Progenitor cell of endocrine pancreas (in vitro differentiated cells): Measurements from ENCODE around the gene OR2A7. TPM values are rescaled to one million over a fixed set of nuclear protein-coding genes. Genes with fewer than 3 reads are reported as not detected.
"Not testable (repeated sequence)": the region's sequence is repeated elsewhere in the genome, so short reads cannot be mapped to it uniquely, and the experiment has no call there.

Experiments
- DNase-seq: peaks from one replicate; pipeline ENCODE4 v3.0.0; 2021; ENCODE audit warnings: low spot score; ENCODE audit not compliant: unreplicated experiment
- H3K27ac Mint-ChIP-seq: 2 replicates; pipeline ENCODE4 v1.8.0; 2021; ENCODE audit warnings: mild to moderate bottlenecking, moderate library complexity, mixed read lengths
- H3K27me3 Mint-ChIP-seq: 2 replicates; pipeline ENCODE4 v1.8.0; 2021; ENCODE audit warnings: mixed read lengths
- H3K36me3 Mint-ChIP-seq: 2 replicates; pipeline ENCODE4 v1.8.0; 2022; ENCODE audit warnings: mixed read lengths; ENCODE audit not compliant: insufficient read depth
- H3K4me1 Mint-ChIP-seq: 2 replicates; pipeline ENCODE4 v1.8.0; 2021; ENCODE audit warnings: low read depth, mixed read lengths
- H3K4me3 Mint-ChIP-seq: 2 replicates; pipeline ENCODE4 v1.8.0; 2021; ENCODE audit warnings: low read depth, mild to moderate bottlenecking, moderate library complexity, mixed read lengths
- H3K9me3 Mint-ChIP-seq: 2 replicates; pipeline ENCODE4 v1.8.0; 2021; ENCODE audit warnings: low read depth, mixed read lengths
- total RNA-seq: library from RNA; stranded (reverse); gene quantifications from 2 replicates; pipeline ENCODE4 v1.2.1, GENCODE V29; 2021

The OR2A7 gene
- total RNA-seq, 1 donor from 2014 or later: 9.3 TPM

DNA sequence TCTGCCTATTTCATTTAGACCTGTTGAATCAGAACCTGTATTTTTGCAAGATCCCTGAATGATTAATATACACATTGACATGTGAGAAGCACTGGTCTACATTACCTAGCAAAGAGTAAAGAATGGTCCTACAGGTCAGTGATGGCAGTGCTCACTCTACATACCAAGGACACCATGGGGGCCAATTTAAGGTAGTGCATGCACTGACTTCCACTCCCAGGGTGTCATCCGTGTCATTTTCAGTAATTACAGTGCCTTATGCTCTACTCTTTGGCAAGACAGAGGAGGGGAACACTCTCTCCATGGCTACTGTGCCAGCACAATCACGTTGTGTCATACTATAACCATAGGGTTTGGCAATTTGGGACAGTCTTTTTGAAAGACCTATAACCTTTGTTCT, 19.2 kb downstream of the OR2A7 start:
- H3K9me3 Mint-ChIP-seq, H3K4me1 Mint-ChIP-seq, DNase-seq, H3K27me3 Mint-ChIP-seq, H3K4me3 Mint-ChIP-seq, H3K36me3 Mint-ChIP-seq, H3K27ac Mint-ChIP-seq: not testable (repeated sequence)

DNA sequence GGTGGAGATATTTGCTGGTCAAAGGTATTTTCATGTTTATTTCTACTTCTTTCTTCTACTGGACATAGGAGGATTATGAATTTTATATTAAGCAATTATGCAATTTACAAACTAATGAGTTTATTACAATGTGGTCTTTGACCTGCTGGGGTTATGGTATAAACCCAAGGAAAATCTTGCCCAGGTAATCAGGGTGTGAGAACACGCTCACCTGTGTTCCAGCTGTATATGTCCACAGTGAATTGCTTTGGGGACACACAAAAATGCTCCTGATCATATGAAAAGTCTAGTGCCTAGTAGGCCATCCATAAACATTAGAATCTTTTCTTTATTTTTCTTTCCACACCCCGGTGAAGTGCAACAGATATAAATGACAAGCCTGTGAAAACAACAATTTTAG, 25.2 kb downstream of the OR2A7 start, which contains the start of gene OR2A42:
Gene OR2A42, minus strand, starts transcription at position 241 of the 400 bp plus-strand sequence. CDS start 6,762 bp downstream, outside the sequence.
- H3K27me3 Mint-ChIP-seq, H3K4me1 Mint-ChIP-seq, H3K4me3 Mint-ChIP-seq, DNase-seq, H3K27ac Mint-ChIP-seq, H3K36me3 Mint-ChIP-seq, H3K9me3 Mint-ChIP-seq: not testable (repeated sequence)

DNA sequence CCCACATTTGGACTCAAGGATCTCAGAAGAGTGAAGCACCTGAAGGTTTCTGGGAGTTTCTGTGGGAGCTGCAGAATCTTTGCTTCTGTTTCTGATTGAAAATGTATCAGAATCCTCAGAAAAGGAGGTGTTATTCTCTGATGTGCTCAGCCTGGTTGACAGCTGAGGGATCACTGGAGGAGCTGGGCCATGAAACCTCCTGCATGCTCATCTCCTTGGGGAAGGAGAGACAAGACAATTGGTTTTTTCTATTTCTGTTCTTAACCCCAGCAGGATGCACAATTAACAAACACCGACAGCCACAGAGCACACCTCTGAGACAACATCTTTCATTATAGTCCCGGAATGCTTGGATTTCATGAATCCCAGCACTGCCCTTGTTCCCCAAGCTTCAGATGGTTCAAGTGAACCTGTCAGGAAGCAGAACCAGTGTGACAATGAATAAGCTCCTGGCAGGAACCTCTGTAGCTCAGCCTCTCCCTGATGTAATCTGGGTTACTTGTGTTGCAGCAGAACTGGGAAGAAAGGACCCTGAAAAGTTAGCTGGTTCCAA, 26.0 kb downstream of the OR2A7 start:
- H3K27ac Mint-ChIP-seq, DNase-seq, H3K27me3 Mint-ChIP-seq, H3K36me3 Mint-ChIP-seq, H3K4me1 Mint-ChIP-seq, H3K9me3 Mint-ChIP-seq, H3K4me3 Mint-ChIP-seq: not testable (repeated sequence)

DNA sequence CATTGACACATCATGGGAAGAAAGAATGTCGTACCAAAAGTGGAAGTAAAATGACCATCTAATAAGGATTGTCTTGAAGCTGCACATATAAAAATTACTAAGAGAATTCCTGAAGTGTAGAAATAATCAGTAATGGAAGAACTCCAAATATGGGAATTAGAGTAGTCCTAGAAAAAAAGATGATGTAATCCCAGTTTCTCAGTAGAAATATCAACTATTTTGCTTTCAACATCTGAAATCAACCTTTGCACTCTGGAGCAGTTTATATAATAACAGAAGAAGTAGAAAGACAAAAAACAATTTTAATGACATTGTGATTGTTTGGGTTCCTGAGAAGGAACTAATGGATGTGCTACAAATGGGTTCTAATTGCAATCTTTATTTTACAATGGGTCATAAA, 31.6 kb downstream of the OR2A7 start:
- H3K36me3 Mint-ChIP-seq, H3K9me3 Mint-ChIP-seq, H3K4me1 Mint-ChIP-seq, DNase-seq, H3K4me3 Mint-ChIP-seq, H3K27me3 Mint-ChIP-seq, H3K27ac Mint-ChIP-seq: not testable (repeated sequence)

DNA sequence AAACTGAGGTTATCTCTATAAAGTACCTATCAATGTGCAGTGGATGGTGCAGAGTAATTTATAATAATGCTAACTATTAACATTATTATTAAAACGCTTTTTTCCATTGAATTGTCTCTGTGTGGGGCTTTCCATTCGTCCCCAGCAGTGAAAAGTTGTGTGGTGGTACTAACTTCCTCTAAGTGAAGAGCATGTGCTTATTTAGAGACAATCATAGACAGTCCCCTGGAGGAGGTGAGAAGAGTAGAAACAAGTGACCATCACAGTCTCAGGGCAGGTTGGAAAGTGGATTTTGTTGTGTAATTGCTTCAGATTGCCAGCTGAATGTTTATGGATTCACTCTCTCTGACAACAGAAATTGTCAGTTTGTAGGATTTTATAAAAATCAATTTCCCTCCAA, 33.6 kb downstream of the OR2A7 start:
- H3K27ac Mint-ChIP-seq, H3K9me3 Mint-ChIP-seq, H3K4me3 Mint-ChIP-seq, H3K4me1 Mint-ChIP-seq, DNase-seq, H3K36me3 Mint-ChIP-seq, H3K27me3 Mint-ChIP-seq: not testable (repeated sequence)

DNA sequence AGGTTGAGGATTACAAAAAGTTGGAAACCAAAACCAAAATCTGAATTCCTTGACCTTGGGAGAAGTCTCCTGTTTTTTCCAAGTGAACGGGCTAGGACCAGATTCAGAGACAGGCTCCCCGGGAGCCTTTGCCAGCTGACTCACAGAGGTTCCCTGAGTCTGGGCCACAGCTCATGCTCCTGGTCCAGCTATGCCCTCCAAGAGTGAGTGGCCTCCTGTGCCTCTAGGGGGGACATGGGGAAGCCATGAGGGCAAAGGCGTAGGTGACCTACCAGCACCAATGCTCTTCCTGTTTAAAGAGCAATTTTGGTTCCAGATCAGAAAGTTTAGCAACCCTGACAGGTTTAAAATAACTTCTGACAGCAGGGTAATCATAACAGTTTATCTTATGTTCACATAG, 35.8 kb downstream of the OR2A7 start:
- not testable (repeated sequence) for H3K4me3 Mint-ChIP-seq, H3K36me3 Mint-ChIP-seq, DNase-seq, H3K4me1 Mint-ChIP-seq, H3K27ac Mint-ChIP-seq, H3K9me3 Mint-ChIP-seq, H3K27me3 Mint-ChIP-seq

DNA sequence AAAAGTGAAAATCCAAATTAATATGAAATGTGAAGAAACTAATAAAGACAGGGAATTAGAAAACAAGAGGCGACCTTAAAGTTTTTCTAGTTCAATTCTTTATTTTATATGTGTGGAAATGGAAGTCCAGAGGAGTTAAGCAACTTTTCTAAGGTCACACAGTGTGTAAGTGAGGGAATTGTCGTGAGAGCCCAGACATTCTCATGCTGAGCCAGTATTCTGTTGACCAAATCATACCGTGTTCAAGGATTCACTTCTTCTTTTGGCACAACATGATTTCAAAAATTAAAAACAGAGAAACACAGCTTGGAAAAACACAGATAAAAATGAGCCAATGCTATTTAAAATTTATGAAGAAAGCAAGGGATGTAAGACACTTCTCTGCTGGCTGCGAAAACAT, 37.7 kb downstream of the OR2A7 start:
- not testable (repeated sequence) for DNase-seq, H3K27me3 Mint-ChIP-seq, H3K36me3 Mint-ChIP-seq, H3K9me3 Mint-ChIP-seq, H3K27ac Mint-ChIP-seq, H3K4me1 Mint-ChIP-seq, H3K4me3 Mint-ChIP-seq

DNA sequence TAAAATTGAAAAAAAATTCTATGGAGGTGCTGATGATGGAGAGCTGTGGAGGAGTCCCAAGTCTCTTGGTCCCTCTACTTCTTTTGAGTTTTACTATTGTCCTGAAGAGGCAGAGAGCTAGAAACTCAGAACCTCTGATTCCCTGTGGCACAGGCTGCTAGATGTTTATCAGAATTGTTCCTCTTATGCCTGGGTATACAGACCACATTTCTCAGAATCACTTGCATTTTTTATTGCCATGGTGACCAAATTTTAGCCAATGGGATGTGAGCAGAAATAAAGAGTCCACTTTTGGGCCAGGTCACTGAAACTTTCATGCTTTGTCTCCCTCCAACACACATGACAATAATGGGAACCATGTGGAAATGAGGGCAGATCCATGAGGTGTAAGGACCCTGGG, 40.9 kb downstream of the OR2A7 start:
- not testable (repeated sequence) for H3K4me1 Mint-ChIP-seq, H3K36me3 Mint-ChIP-seq, DNase-seq

DNA sequence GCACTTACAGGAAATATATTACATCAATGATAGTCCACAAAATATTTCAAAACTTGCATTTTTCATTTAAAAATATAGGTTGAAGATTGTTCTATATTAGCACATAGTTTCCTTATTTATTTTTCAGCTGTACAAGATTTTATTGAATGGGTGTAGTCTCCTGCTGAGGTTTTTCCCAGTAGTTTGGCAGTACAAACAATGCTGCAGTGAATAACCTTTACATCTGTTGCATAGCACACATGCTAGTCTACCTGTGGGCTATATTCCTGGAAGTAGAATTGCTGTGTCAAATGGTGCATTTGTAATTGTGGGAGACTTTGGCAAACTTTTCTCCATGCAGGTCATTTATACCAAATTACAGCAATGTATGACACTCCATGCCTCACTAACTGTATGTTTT, 44.1 kb downstream of the OR2A7 start:
- H3K4me1 Mint-ChIP-seq, H3K9me3 Mint-ChIP-seq, H3K4me3 Mint-ChIP-seq, H3K27me3 Mint-ChIP-seq, H3K27ac Mint-ChIP-seq, H3K36me3 Mint-ChIP-seq, DNase-seq: not testable (repeated sequence)

More for the DNA sequence above, 40.9 kb downstream of the OR2A7 start:
- not testable (repeated sequence) for H3K27ac Mint-ChIP-seq, H3K4me3 Mint-ChIP-seq, H3K9me3 Mint-ChIP-seq, H3K27me3 Mint-ChIP-seq

DNA sequence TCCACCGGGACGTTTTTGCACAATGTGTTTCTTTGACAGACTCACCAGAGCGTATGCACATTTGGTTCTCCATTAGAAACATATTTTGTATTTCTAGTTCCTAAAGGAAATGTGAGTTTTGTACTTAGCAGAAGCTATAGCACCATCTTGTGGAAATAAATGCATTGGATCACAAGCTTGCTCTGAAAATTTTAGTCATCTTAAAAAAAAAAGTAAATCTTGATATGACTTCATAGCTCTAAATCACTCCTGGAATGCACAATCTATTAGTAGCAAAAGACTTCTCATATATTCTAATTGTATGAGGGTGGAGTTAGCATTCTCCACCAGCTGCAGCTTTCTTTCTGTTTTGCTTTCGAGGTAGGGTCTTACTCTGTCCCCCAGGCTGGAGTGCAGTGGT, 45.4 kb downstream of the OR2A7 start:
- not testable (repeated sequence) for H3K27me3 Mint-ChIP-seq, H3K9me3 Mint-ChIP-seq, DNase-seq, H3K4me3 Mint-ChIP-seq, H3K4me1 Mint-ChIP-seq, H3K36me3 Mint-ChIP-seq, H3K27ac Mint-ChIP-seq

DNA sequence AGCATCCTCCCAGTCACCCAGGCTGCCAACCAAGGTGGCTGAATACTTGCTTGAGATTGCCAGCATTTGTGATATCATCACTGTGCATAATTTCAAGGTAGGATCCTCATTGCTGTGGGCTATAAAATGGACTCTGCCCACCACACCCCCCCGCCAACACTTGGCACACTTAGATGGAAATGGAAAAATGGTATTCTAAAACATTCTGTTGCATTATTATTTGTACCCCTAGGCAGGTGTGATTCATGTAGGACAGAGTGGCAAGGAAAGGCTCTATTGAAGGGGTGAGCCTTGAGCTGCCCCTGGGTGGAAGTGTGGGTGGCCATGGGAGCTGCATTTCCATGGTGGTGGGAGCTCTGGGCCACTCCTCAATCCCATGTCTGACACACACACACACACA, 46.0 kb downstream of the OR2A7 start:
- H3K4me3 Mint-ChIP-seq, H3K4me1 Mint-ChIP-seq, H3K36me3 Mint-ChIP-seq, H3K27me3 Mint-ChIP-seq, DNase-seq, H3K9me3 Mint-ChIP-seq: not testable (repeated sequence)
- peak overlapping the region; percentile 64 for H3K27ac Mint-ChIP-seq

DNA sequence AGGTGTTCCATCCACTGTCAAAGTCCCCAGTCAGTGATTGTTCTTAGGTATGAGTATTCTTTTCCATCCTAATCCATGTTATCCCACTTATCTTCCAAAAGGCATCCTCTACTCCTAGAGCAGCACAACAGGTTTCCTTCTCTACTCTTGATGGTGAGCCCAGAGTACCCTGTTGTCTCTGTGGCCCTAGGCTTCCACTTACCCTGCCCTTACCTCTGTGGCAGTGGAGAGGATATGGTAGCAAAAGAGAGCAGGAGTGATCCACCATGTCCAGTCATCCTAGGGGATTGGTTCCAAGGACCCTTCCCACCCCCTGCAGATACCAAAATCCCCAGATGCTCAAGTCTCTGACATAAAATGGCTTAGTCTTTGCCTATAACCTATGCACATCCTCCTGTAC, 47.4 kb downstream of the OR2A7 start:
- H3K4me3 Mint-ChIP-seq, H3K36me3 Mint-ChIP-seq, H3K4me1 Mint-ChIP-seq, H3K27ac Mint-ChIP-seq, DNase-seq, H3K9me3 Mint-ChIP-seq, H3K27me3 Mint-ChIP-seq: not testable (repeated sequence)
